KMS-11 (cell line): ENCODE results near the gene CRHR2.

ENCODE experiments used
- H2AFZ ChIP-seq: fragments of 200-600 bp; sonication (generic); 2 replicates; pipeline ENCODE4 v1.6.1; 2016; ENCODE audit warnings: antibody characterized with exemption, mixed run types, low read depth
- H3K27ac ChIP-seq: fragments of 200-600 bp; sonication (generic); 2 replicates; pipeline ENCODE4 v1.6.1; 2016; ENCODE audit warnings: mild to moderate bottlenecking, mixed run types
- H3K27me3 ChIP-seq: fragments of 200-600 bp; sonication (generic); 2 replicates; pipeline ENCODE4 v1.6.1; 2017; ENCODE audit warnings: mild to moderate bottlenecking, low read depth, mixed run types, moderate library complexity; ENCODE audit not compliant: insufficient read depth
- H3K36me3 ChIP-seq: fragments of 200-600 bp; sonication (generic); 2 replicates; pipeline ENCODE4 v1.6.1; 2017; ENCODE audit warnings: mild to moderate bottlenecking, mixed run types; ENCODE audit not compliant: insufficient read depth
- H3K4me1 ChIP-seq: fragments of 200-600 bp; sonication (generic); 2 replicates; pipeline ENCODE4 v1.6.1; 2016; ENCODE audit warnings: mild to moderate bottlenecking, low read depth, mixed run types; ENCODE audit not compliant: poor library complexity, severe bottlenecking
- H3K4me2 ChIP-seq: fragments of 200-600 bp; sonication (generic); 2 replicates; pipeline ENCODE4 v1.7.0; 2016; ENCODE audit warnings: mild to moderate bottlenecking, mixed run types
- H3K4me3 ChIP-seq: fragments of 200-600 bp; sonication (generic); IDR thresholded peaks from 2 replicates; pipeline ENCODE4 v1.6.1; 2017; ENCODE audit warnings: low read depth, low read length, mixed read lengths; ENCODE audit not compliant: insufficient read depth
- H3K79me2 ChIP-seq: fragments of 200-600 bp; sonication (generic); 2 replicates; pipeline ENCODE4 v1.6.1; 2016; ENCODE audit warnings: low read depth, mixed run types; ENCODE audit not compliant: insufficient read depth
- H3K9ac ChIP-seq: fragments of 200-600 bp; sonication (generic); 2 replicates; pipeline ENCODE4 v1.6.1; 2016; ENCODE audit warnings: mild to moderate bottlenecking, mixed run types
- H4K20me1 ChIP-seq: fragments of 200-600 bp; sonication (generic); 2 replicates; pipeline ENCODE4 v1.6.1; 2016; ENCODE audit warnings: mild to moderate bottlenecking, mixed run types; ENCODE audit not compliant: insufficient read depth
- TF ChIP-seq, protein P1 (sequence below): fragments of 200-600 bp; sonication (generic); conservative IDR thresholded peaks from 2 replicates; pipeline ENCODE4 v1.6.1; 2017; ENCODE audit warnings: low read depth, mild to moderate bottlenecking, antibody characterized with exemption, low read length, moderate library complexity, mixed read lengths

CRHR2 gene

DNA sequence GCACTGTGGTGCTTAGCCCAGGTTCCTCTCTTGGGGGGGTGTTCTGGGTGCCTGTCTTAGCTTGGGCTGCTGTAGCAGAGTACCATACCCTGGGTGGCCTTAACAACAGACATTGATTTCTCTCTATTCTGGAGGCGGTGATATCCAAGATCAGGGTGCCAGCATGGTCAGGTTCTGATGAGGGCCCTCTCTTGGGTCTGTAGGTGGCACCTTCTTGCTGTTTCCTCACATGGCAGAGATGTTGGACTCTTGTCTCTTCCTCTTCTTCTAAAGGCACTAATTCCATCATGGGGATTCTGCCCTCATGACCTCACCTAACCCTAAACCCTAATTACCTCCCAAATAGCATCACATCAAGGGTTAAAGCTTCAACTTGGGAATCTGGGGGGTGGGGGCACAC, 19.9 kb upstream of the CRHR2 start:
- H3K27me3 ChIP-seq: no peaks in the 10 kb centered on the region
- H3K79me2 ChIP-seq: no peaks in the 10 kb centered on the region
- no peaks in the 10 kb centered on the region for H4K20me1 ChIP-seq
- no peaks in the 10 kb centered on the region for H3K36me3 ChIP-seq
- H3K4me2 ChIP-seq: no peak overlapping the region
- H3K9ac ChIP-seq: no peak overlapping the region
- no peak overlapping the region for H2AFZ ChIP-seq
- H3K27ac ChIP-seq: no peak overlapping the region
- H3K4me1 ChIP-seq: peaks cover 20% of the 10 kb centered on the region
- TF ChIP-seq, protein P1, sequence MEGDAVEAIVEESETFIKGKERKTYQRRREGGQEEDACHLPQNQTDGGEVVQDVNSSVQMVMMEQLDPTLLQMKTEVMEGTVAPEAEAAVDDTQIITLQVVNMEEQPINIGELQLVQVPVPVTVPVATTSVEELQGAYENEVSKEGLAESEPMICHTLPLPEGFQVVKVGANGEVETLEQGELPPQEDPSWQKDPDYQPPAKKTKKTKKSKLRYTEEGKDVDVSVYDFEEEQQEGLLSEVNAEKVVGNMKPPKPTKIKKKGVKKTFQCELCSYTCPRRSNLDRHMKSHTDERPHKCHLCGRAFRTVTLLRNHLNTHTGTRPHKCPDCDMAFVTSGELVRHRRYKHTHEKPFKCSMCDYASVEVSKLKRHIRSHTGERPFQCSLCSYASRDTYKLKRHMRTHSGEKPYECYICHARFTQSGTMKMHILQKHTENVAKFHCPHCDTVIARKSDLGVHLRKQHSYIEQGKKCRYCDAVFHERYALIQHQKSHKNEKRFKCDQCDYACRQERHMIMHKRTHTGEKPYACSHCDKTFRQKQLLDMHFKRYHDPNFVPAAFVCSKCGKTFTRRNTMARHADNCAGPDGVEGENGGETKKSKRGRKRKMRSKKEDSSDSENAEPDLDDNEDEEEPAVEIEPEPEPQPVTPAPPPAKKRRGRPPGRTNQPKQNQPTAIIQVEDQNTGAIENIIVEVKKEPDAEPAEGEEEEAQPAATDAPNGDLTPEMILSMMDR: no peak; the same call in 1 of the 2 replicates
- H3K4me3 ChIP-seq: no peak overlapping the region

DNA sequence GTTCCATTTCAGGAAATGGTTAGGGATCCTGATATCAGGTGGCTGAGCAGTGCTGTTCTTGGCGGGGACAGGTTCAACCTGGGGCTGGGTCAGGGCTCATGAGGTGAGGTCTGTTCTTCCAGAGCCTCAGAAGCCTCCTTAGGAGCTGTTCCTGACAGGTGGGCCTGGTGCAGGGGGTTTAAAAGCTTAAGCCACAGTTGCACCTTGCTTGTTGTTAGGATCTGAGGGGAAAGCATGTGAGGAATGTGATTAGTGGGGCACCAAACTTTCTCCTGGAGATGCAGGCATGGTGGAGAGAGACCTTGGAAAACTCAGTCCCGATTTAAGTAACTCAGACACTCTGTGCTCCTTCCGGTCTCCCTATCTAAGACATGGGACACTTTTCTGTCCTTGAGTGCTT, 18.7 kb upstream of the CRHR2 start:
- H3K27me3 ChIP-seq: no peaks in the 10 kb centered on the region
- no peaks in the 10 kb centered on the region for H4K20me1 ChIP-seq
- TF ChIP-seq, protein P1: no peak
- H3K79me2 ChIP-seq: no peaks in the 10 kb centered on the region
- H3K9ac ChIP-seq: no peak overlapping the region
- no peak overlapping the region for H3K27ac ChIP-seq
- no peaks in the 10 kb centered on the region for H3K36me3 ChIP-seq
- H3K4me1 ChIP-seq: peaks cover 18% of the 10 kb centered on the region
- no peak overlapping the region for H2AFZ ChIP-seq
- no peak overlapping the region for H3K4me2 ChIP-seq
- H3K4me3 ChIP-seq: no peak overlapping the region

DNA sequence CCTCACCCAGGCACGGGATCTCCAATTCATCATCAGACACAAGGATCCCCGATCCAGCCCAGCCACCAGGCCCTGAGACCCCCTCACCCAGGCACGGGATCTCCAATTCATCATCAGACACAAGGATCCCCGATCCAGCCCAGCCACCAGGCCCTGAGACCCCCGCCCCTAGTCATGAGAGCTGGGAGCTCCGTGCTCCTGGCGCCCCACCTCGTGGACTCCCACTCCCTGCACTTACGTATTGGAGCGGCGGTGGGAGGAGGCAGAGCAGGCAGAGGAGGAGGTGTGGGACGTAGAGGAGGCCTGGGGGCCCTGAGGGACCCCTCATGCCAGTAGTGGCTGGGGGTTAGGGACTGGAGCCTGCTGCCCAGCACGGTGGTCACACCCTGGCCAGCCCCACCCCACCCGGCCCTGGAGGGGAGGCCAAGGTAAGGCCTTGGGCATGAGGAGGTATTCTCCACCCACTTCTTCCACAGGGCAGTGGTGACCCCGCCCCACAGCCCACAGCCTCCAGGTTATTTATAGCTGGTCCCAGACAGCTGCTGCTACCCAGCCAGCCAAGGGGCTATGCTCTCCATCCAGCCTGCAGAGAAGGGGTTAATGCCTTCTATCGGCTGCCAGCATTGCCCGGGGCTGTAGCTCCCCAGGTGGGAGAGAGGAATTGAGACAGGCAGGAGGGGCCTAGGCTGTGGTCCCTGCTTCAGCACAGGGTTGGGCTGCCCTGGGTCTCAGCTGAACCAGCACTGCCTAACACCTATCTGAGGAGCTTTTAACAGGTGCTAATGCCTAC, 17.6 kb upstream of the CRHR2 start:
- TF ChIP-seq, protein P1: no peak

DNA sequence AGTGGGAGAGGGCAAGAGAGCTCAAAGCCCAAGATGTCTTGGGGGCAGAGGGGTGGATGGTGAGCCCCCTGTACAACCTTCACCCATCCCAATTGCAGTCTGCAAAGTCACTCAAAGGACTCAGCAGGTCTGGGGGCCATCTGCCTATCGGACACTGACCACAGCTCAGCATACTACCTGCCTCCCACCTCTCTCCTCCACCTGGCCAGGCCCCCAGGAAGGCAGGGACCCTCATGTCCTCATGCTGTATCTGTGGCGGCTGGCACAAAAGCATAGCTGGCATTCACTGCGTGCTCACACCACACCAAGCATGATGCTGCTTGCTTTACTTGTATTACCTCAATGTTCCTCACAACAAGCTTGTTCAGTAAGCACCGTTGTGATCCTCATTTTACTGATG, 16.2 kb upstream of the CRHR2 start:
- Histone ChIP-seq H3K4me1 (no peaks in the 10 kb centered on the region), H3K27ac (no peak overlapping the region), H3K4me2 (no peak overlapping the region), H3K79me2 (no peaks in the 10 kb centered on the region), H3K9ac (no peak overlapping the region), H3K27me3 (no peaks in the 10 kb centered on the region), H2AFZ (no peak overlapping the region), H4K20me1 (no peaks in the 10 kb centered on the region), H3K36me3 (no peaks in the 10 kb centered on the region), H3K4me3 (no peak overlapping the region)
- TF ChIP-seq, protein P1: no peak

More for the DNA sequence above, 17.6 kb upstream of the CRHR2 start:
- Histone ChIP-seq H3K4me1 (peaks cover 7% of the 10 kb centered on the region), H3K9ac (no peak overlapping the region), H3K36me3 (no peaks in the 10 kb centered on the region), H4K20me1 (no peaks in the 10 kb centered on the region), H3K4me2 (no peak overlapping the region), H3K4me3 (no peak overlapping the region), H3K27ac (no peak overlapping the region), H3K27me3 (no peaks in the 10 kb centered on the region), H3K79me2 (no peaks in the 10 kb centered on the region), H2AFZ (no peak overlapping the region)
